Measurements from ENCODE around the gene NTM.

DNA sequence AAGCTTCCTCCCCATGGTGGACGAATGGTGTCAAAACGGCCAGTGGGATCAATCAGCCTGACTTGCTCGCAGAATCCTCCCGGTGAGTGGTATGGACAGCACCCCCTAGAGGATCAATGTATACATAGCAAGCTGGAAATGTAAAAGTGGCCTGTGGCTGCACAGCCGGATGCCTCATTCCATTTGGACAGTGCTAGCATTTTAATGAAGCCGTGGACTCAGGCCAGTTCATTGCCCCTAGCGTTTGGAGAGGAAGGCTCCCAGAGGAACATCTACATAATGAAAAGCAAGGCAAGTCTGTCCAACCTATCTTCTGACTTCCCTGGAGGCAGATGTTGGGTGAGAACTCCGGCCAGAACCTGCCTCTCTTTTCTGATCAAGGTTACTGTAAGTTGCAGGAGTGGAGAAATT, 942.3 kb downstream of the NTM start:
- TF ChIP-seq, protein P1, sequence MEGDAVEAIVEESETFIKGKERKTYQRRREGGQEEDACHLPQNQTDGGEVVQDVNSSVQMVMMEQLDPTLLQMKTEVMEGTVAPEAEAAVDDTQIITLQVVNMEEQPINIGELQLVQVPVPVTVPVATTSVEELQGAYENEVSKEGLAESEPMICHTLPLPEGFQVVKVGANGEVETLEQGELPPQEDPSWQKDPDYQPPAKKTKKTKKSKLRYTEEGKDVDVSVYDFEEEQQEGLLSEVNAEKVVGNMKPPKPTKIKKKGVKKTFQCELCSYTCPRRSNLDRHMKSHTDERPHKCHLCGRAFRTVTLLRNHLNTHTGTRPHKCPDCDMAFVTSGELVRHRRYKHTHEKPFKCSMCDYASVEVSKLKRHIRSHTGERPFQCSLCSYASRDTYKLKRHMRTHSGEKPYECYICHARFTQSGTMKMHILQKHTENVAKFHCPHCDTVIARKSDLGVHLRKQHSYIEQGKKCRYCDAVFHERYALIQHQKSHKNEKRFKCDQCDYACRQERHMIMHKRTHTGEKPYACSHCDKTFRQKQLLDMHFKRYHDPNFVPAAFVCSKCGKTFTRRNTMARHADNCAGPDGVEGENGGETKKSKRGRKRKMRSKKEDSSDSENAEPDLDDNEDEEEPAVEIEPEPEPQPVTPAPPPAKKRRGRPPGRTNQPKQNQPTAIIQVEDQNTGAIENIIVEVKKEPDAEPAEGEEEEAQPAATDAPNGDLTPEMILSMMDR (IDR thresholded peaks at IDR 0.05): peak in 3 of 5 experiments; percentile 15 to 44 (median 25)
- no peak for TF ChIP-seq POLR2A (IDR thresholded peaks at IDR 0.05)

All from transverse colon (tissue), 3 donors.